ENCODE measurements around the gene PEX14. TPM values are rescaled to one million over a fixed set of nuclear protein-coding genes. Genes with fewer than 3 reads are reported as not detected.
A peak's percentile ranks its signal among the peaks of the same experiment; 100 is the strongest.

The PEX14 gene
- total RNA-seq, 1 experiment from 2014 or later: 17.7 TPM

DNA sequence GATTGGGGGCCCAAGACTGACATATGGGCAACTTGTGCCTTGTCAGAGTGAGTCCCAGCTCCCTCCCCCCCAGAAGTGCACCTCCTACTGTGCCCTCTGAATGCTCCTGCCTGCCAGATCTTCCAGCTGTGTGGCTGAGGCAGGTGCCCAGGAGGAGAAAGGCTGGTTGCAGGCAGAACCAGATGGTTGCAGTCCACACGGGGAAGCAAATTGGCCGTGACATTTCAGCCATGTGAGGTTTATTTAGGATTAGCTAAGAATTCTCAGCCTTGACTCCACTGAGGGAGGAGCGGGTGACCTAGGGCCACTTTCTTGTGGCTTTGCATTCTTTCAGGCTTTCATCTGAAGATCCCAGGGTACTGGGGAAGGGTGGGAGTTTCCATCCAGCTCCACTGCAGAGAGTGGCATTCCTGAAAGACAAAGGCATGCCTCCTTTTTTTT, 33.8 kb downstream of the PEX14 start:
- Mint-ChIP-seq H3K27ac (ENCODE audit: unreplicated experiment) (no peak overlapping the region), H3K27me3 (ENCODE audit: unreplicated experiment) (no peaks in the 10 kb centered on the region), H3K9me3 (ENCODE audit: low read depth, unreplicated experiment) (no peaks in the 10 kb centered on the region), H3K36me3 (ENCODE audit: insufficient read depth, unreplicated experiment) (peaks cover 5% of the 10 kb centered on the region), H3K4me1 (ENCODE audit: low read depth, unreplicated experiment) (peaks cover 19% of the 10 kb centered on the region), H3K4me3 (ENCODE audit: low read depth, unreplicated experiment) (no peak overlapping the region)
- TF ChIP-seq, protein P1, sequence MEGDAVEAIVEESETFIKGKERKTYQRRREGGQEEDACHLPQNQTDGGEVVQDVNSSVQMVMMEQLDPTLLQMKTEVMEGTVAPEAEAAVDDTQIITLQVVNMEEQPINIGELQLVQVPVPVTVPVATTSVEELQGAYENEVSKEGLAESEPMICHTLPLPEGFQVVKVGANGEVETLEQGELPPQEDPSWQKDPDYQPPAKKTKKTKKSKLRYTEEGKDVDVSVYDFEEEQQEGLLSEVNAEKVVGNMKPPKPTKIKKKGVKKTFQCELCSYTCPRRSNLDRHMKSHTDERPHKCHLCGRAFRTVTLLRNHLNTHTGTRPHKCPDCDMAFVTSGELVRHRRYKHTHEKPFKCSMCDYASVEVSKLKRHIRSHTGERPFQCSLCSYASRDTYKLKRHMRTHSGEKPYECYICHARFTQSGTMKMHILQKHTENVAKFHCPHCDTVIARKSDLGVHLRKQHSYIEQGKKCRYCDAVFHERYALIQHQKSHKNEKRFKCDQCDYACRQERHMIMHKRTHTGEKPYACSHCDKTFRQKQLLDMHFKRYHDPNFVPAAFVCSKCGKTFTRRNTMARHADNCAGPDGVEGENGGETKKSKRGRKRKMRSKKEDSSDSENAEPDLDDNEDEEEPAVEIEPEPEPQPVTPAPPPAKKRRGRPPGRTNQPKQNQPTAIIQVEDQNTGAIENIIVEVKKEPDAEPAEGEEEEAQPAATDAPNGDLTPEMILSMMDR (IDR thresholded peaks at IDR 0.05; ENCODE audit: unreplicated experiment): no peak
- DNase-seq: no peak
- intact Hi-C loops (cut with micrococcal nuclease; ENCODE audit: unreplicated experiment): loop anchor here (10.0 kb wide), 1 partner anchor 436 kb away; no protein-coding TSS in a partner anchor
- CTCF ChIA-PET: interaction anchor here (1.9 kb wide), 1 partner anchor 20 kb away, joined by 7 read pairs; no protein-coding TSS in a partner anchor
- no TSS peak for BruUV-seq (replicated peaks)

DNA sequence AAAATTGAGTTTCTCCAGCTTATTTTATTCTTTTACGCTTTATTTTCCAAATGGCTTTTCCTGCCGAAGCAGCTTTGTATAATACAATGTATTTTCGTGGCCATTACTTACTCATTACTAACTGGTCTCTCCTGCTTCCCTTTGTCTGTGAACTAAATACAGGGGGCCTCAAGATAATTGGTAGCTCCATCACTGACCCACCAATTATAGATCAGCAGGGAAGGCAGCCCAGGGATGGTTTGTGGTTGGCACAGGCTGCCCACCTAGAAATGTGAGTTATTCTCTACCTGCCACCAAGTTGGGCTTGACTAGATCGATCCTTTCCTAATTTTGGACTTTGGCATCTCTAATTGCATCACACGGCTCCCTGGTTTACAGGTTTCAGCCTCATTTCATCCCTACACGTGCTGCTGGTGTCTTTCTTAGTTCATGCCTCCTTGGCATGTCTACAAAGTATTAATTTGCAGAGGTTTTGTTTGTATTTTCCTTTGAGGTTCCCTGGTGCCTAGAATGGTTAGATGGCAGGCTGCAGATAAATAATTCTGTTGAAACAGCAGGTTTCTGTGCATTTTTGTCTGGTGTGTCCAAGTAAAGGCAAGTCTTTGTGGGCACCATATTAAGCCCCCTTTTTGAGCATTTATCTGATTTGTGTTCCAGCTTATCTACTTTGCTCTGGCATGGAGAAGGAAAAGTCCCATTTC, 35.2 kb downstream of the PEX14 start:
- H3K27me3 Mint-ChIP-seq (ENCODE audit: unreplicated experiment): no peaks in the 10 kb centered on the region

DNA sequence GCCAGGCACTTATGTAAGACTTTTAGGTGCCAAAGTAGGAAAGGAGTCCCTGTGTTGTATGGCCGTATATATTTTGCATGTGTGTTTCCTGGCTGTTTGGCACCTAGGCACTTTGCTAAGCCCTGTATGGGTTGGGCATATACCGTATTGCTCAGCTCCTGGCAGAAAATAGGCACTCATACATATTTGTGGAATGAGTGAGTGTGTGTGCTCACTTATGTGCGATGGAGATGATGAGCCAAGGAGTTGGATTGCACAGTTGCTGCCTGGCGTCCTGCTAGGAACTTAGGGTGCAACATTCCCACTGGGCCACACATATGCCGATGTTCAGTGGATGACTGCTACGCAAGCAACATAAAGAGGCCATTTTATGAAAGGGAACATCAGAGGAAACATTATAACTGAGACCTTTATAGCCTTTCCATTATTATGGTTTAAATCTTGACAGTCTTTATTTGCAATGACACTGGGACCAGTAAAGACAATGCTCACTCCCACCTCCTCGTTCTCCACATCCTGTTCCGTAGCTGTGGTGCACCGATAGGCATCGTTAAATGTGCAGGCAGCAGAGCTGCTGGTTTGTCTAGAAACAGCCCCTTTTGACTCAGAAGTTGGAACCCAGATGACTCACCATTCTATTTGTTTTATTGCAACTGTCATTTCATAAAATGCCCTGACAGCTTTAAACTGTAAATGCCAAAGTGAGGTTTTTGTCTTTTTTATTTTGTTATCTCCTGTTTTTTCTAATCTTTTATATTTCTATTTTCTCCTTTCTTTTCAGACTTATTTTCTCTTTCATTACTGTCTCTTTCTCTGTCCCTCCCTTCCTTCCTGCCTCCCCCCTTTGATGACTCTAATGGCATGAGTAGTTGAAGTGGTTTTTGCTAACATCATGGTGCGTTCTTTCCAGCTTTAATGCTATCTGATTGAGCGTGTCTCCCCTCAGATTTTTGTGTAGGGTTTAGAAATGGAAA, 36.1 kb downstream of the PEX14 start:
- Mint-ChIP-seq H3K27ac (ENCODE audit: unreplicated experiment) (no peak overlapping the region), H3K9me3 (ENCODE audit: low read depth, unreplicated experiment) (no peaks in the 10 kb centered on the region), H3K36me3 (ENCODE audit: insufficient read depth, unreplicated experiment) (peaks cover 5% of the 10 kb centered on the region), H3K27me3 (ENCODE audit: unreplicated experiment) (no peaks in the 10 kb centered on the region), H3K4me1 (ENCODE audit: low read depth, unreplicated experiment) (peaks cover 19% of the 10 kb centered on the region), H3K4me3 (ENCODE audit: low read depth, unreplicated experiment) (peak overlapping the region; percentile 22)
- TF ChIP-seq, protein P1 (IDR thresholded peaks at IDR 0.05; ENCODE audit: unreplicated experiment): no peak
- BruUV-seq (replicated peaks): no TSS peak
- CTCF ChIA-PET: interaction anchor here (1.5 kb wide), 1 partner anchor 27 kb away, joined by 3 read pairs; no protein-coding TSS in a partner anchor
- peak; percentile 13 for DNase-seq
- intact Hi-C loops (cut with micrococcal nuclease; ENCODE audit: unreplicated experiment): loop anchor here (2.0 to 10.0 kb wide), 2 partner anchors 284 to 354 kb away; partner anchors contain the start of gene CASZ1

More for the DNA sequence above, 35.2 kb downstream of the PEX14 start:
- H3K4me3 Mint-ChIP-seq (ENCODE audit: low read depth, unreplicated experiment): no peak overlapping the region
- no peak for DNase-seq
- CTCF ChIA-PET: interaction anchor here (1.5 to 1.9 kb wide), 2 partner anchors 18 to 27 kb away, joined by 3 to 7 read pairs; no protein-coding TSS in a partner anchor
- TF ChIP-seq, protein P1 (IDR thresholded peaks at IDR 0.05; ENCODE audit: unreplicated experiment): no peak
- intact Hi-C loops (cut with micrococcal nuclease; ENCODE audit: unreplicated experiment): loop anchor here (2.0 to 10.0 kb wide), 3 partner anchors 285 to 435 kb away; partner anchors contain the start of gene CASZ1
- peaks cover 19% of the 10 kb centered on the region for H3K4me1 Mint-ChIP-seq (ENCODE audit: low read depth, unreplicated experiment)
- BruUV-seq (replicated peaks): no TSS peak
- peaks cover 5% of the 10 kb centered on the region for H3K36me3 Mint-ChIP-seq (ENCODE audit: insufficient read depth, unreplicated experiment)
- no peaks in the 10 kb centered on the region for H3K9me3 Mint-ChIP-seq (ENCODE audit: low read depth, unreplicated experiment)
- H3K27ac Mint-ChIP-seq (ENCODE audit: unreplicated experiment): no peak overlapping the region

DNA sequence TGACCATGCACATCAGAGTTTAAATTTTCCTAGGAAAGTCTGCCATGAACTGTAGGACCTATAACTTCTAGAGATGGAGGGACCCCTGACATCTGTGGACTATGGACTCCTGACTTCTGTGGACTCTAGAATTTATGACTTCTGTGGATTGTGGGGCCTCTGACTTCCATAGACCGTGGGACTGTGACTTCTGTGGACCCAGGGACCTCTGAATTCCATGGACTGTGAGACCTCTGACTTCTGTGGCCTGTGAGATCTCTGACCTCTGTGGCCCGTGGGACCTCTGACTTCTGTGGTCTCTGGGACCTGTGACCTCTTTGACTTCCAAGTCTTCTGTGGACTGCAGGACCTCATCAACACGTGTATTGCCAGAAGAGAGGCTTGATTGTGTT, 36.7 kb downstream of the PEX14 start:
- TF ChIP-seq, protein P1 (IDR thresholded peaks at IDR 0.05; ENCODE audit: unreplicated experiment): no peak
- CTCF ChIA-PET: no interaction called here
- H3K27ac Mint-ChIP-seq (ENCODE audit: unreplicated experiment): no peak overlapping the region

More for the DNA sequence above, 36.7 kb downstream of the PEX14 start:
- H3K27me3 Mint-ChIP-seq (ENCODE audit: unreplicated experiment): no peaks in the 10 kb centered on the region
- H3K9me3 Mint-ChIP-seq (ENCODE audit: low read depth, unreplicated experiment): no peaks in the 10 kb centered on the region
- peaks cover 5% of the 10 kb centered on the region for H3K36me3 Mint-ChIP-seq (ENCODE audit: insufficient read depth, unreplicated experiment)
- intact Hi-C loops (cut with micrococcal nuclease; ENCODE audit: unreplicated experiment): loop anchor here (2.0 to 10.0 kb wide), 2 partner anchors 283 to 353 kb away; partner anchors contain the start of gene CASZ1
- no TSS peak for BruUV-seq (replicated peaks)
- no peak for DNase-seq
- H3K4me3 Mint-ChIP-seq (ENCODE audit: low read depth, unreplicated experiment): no peak overlapping the region
- H3K4me1 Mint-ChIP-seq (ENCODE audit: low read depth, unreplicated experiment): peaks cover 19% of the 10 kb centered on the region

Measured in Calu3 (cell line).